ENCODE results near the gene RNF220. TPM values are rescaled to one million over a fixed set of nuclear protein-coding genes. Genes with fewer than 3 reads are reported as not detected.
"Not testable (repeated sequence)": the region's sequence is repeated elsewhere in the genome, so short reads cannot be mapped to it uniquely, and the experiment has no call there.

The RNF220 gene
- total RNA-seq, 1 experiment from 2014 or later = 153 TPM

DNA sequence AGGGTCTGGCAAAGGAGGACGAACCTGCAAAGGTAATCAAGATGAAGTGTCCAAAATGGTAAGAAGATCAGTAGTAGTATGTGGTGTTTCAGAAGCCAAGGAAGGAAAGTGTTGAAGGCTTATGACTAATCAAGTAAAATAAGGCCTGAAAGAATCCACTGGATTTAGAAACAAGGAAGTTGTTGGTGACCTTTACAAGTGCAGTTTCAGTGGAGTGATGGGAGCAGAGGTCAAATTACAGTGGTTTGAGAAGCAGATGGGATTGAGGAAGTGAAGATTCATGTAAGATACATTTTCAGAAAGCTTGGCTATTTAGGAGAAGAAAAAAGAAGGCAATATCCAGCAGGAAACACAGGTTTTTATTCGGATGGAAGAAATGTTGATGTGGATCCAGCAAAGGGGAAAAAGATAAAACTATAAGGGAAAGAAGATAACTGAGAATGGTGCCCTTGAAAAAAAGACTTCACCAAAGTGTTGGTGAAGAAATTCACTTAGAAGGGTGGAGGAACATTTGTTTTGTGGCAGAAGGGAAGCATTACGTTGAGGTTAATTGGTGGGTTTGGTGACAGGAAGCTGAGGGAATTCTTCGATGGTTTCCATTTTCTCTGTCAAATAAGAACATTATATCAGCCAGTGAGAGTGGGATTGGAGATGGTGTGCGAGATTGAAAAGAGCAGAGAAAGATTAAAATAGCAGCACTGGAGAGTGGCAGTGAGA is 271.6 kb downstream of the RNF220 start:
- DNase-seq (ENCODE audit: low read depth) = no peak

DNA sequence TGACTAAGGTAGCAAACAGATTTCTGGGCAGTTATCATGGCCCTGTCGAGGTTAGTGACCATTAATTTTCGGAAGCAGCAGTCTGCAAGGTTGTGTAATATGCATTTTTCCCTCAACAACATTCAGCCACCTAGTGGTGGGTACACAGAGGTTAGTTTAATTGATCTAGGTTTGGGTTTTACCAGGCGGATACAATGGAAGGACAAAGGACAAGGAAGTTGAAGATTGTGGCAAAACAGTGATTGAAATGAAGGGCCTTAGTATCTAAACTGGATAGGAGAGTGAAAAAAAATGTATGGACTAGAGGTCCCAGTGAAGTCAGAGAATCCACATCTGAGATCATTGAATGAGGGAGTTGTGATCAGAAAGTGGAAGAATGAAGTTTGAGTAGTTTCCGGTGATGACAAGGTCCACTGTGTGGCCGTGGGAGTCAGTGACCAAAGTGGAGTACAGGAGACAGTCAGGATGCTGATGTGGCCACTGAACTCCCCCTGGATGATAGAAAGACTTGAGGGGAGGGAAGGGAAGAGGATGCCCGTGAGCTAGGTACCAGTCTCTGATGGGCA is 272.2 kb downstream of the RNF220 start:
- peak; percentile 51 for DNase-seq (ENCODE audit: low read depth)

DNA sequence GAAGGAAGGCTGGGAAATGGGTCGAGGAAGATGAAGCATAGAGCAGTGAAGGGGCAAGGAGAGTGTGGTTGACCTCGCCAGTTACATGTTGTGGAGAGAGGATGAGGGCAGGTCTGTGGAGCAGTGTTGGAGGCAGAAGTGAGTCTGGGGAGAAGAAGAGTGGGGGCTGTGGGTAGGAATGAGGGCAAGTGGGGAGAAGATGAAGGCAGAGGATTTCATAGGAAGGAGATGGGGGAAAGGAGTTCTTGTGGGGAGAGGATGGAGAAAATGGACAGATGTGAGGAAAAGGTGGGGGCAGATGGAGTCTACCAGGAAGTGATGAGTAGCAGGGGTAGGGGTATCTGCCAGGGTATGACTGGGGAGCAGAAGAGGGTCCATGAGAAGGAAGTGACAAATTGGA is 273.1 kb downstream of the RNF220 start:
- DNase-seq (ENCODE audit: low read depth) = no peak

DNA sequence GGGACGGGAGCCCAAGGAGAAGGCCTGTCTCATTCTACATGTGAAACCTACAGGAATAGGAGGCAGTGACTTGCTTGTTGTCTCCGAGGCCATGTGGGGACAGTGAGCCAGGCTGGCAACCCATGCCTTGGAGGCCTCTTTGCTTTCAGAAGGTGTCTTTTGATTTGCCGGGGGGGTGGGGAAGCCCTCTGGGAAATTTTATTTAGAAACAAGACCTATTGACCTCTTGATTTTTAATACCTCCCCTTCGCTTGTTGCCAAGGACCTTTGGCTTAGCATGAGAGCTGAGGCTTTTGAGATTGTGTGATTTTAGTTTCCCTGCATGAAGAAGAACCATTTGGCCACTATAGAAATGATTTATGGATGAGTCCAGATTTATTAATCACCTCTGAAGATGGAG is 273.6 kb downstream of the RNF220 start:
- DNase-seq (ENCODE audit: low read depth) = no peak

DNA sequence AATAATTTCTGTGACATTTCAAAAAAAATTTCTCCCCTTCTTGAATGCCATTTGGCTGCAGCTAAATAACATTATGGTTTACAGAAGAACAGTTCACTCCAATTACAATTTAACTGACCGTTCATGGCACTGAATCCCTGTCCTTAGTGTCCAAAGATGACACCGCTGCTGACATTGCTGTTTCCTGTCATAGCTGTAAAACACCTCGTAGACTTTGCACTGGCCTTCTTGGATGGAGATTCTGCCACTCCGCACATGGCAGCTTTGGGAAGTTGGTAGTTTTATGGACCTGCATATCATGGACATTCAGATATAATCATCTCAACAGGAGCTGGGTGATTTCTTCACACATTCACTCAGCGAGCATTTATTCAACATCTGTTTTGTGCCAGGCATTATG is 274.4 kb downstream of the RNF220 start:
- DNase-seq (ENCODE audit: low read depth) = no peak

DNA sequence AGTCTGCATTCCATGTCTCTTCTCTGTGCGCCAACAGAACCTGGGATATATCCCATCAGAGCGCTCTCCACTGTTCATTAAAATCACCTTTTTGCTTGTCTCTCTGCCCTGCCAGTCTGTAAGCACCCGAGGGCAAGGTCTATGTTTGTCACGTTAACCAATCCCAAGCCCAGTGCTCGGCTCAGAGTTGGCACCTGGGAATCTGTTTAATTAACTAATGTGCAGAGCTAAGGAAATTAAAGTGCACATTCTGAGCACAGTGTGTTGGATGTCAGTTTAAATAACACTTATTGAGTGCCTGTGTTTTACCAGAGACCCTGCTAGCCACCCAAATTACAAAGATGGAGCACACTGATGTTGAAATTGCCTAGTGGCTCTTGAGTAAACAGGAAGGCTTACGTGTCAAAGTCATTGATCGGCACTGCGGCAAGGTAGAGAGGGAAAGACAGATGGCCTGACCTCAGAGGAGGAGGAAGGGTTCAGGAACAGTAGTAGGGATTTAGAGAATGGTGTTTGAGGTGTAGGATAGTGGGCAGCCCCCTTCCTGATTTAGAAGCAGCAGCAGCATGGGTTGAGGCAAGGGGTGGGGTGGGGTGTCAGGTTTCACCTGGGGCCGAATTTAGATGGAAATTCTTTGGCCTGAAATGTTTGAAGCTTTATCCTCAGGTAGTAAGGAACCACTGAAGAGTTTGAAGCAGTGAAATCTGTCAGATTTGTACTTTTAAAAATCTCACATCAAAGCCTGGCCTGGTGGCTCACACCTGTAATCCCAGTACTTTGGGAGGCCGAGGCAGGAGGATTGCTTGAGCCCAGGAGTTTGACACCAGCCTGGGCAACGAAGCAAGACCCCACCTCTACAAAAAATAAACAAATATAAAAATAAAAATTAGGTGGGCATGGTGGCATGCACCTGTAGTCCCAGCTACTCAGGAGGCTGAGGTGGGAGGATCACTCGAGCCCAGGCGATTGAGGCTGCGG is 277.1 kb downstream of the RNF220 start:
- DNase-seq (ENCODE audit: low read depth) = no peak

DNA sequence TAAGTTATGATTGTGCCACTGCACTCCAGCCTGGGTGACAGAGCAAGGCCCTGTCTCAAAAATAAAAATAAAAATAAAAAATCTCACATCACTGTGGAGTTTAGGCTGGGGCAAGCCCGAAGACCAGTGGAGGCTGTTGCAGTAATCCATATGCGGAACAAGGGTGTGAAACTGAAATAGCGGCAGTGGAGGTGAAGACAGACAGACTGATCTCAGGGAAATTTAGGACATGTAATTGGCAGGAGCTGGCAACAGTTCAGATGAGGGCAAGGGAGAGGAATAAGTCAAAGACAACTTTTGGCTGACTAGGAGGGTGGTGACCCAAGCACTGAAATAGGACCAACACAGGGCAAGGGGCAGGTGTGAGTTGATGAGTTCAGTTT is 277.8 kb downstream of the RNF220 start:
- DNase-seq (ENCODE audit: low read depth) = no peak

DNA sequence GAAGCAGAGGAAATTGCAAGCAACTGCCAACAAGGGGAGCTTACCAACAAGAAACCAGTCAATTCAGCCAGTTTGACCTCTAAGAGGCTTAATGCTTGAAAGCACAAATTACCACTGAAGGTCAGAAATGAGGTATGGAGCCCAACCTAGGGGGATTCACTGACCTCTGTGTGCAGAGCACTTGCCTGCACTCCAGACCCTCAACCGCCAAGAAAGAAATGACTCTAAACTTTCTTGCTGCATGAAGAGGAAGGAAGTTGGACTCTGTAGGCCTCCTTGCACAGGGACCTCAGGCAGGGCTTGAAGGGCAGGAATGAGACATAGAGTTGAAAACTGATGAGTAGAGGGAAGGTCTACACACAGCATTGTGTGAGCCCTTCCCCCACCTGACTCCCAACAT is 279.5 kb downstream of the RNF220 start:
- no peak for DNase-seq (ENCODE audit: low read depth)

DNA sequence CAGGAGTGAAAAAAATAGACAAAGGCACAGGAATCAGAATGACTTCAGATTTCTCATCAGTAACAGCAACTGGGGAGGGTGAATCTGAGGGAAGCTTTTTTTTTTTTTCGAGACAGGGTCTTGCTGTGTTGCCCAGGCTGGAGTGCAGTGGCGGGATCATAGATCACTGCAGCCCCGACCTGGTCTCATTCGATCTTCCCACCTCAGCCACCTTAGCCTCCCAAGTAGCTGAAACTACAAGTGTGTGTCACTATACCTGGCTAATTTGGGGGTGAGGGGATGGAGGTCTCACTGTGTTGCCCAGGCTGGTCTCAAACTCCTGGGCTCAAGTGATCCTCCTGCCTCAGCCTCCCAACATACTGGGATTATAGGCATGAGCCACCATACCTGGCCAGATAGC is 280.2 kb downstream of the RNF220 start:
- DNase-seq (ENCODE audit: low read depth) = no peak

DNA sequence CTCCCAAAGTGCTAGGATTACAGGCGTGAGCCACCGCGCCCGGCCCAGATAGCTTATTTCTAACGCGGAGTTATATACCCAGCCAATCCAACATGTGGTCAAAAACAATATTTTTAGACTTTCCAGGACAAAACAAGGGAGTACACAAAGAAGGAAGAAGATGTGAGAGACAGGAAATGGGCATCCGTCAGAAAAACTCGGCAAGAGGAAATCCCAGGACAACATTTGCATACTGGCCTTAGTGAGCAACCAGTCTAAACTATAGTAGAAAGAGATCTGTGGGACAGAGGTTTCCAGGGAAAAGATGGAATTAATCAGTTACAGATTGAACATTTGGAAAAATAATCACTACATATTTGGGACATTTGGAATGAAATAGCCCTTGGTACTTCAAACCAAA is 280.8 kb downstream of the RNF220 start:
- no peak for DNase-seq (ENCODE audit: low read depth)

DNA sequence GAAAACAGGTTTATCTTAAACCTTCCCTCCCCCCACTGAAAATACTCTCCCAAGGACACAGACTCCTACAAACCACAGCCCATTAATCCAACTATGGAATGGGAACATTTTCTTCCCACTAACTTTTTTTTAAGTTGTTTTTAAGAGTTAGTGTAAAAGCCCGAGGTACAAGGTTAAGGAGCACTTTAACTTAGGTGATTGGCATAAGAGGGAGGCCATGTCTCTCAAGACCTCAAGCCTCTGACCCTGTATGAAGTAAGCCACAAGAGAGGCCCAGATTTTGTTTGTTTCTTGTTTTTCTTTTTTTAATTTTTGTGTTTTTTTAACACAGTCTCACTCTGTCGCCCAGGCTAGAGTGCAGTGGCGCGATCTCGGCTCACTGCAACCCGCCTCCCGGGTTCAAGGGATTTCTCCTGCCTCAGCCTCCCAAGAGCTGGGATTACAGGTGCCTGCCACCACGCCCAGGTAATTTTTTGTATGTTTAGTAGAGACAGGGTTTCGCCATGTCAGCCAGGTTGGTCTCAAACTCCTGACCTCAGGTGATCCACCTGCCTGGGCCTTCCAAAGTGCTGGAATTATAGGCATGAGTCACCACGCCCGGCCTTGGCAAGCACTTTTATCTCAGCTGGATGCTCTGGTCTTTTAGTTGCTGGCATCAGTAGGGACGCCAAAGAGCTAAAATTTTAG is 283.8 kb downstream of the RNF220 start:
- DNase-seq (ENCODE audit: low read depth) = no peak

DNA sequence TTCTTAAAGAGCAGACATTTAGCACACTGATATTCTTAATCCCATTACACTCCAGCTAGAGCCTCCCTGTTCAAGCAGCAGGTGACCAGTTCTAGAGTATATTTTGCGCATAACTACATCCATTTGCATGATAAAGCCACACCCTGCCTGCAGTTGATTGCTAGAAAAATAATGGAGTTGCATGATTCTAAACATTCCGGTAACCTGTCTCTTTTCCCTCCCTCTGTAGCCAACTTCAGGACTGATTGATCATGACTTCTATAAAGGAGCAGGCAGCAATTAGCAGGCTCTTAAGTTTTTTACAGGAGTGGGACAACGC is 284.4 kb downstream of the RNF220 start:
- no peak for DNase-seq (ENCODE audit: low read depth)

DNA sequence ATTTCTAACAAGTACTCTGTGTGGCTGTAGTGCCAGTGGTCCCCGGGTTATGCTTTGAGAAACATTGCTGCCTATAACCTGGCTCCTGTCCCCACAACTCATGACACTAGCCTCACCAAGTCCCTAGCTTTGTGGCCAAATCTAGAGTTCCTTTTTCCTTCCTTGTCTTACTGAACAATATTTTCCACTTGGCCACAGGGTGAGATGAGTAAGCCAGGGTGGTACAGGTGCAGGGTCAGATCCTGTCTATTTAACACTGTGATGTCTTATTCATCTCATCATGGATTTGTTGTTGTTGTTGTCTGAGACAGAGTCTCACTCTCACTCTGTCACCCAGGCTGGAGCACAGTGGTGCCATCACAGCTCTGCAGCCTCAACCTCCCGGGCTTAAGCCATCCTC is 288.1 kb downstream of the RNF220 start:
- DNase-seq (ENCODE audit: low read depth) = no peak

DNA sequence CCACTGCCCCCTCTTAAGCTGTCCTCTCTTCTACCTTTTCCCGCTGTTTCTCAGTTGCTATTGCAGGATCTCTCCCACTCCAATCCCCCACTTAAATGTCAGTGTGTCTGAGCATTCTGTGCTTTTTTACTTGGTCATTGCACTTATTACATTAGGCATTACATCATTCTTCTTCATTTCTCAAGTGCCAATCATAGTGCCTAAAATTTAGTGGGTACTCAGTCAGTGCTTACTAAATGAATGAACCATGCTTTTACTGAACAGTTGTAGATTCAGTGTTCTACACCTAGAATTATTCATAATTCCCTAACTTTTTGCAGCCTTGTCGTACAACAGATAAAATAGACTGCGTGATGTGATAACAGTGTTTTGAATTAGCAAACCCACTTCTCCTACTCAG is 288.8 kb downstream of the RNF220 start:
- no peak for DNase-seq (ENCODE audit: low read depth)

DNA sequence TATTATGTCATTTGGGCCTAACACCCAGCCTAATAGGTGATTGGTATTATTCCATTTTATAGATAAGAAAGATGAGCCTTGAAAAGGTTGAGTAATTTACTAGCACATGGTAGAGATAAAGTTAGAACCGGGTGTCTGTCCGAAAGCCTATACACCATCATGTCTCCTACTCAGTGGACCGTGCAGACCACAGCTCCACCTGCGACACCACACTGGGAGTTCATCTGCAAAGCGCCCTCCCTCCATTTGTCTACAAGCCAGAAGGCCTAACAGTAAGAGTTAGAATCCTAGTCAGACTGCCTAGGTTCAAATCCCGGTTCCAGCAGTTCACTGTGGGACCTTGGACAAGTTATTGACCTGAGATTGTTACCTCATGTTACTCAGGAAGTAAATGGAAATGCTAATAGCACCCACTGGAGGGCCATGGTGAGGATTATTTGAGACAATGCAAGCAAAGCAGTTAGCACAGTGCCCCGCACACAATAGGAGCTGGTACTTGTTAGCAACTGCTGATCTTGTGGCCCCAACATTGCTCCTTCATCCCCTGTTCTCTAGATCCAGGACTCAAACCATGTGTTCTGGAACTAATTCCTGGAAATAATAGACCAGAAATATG is 289.9 kb downstream of the RNF220 start:
- DNase-seq (ENCODE audit: low read depth) = no peak

DNA sequence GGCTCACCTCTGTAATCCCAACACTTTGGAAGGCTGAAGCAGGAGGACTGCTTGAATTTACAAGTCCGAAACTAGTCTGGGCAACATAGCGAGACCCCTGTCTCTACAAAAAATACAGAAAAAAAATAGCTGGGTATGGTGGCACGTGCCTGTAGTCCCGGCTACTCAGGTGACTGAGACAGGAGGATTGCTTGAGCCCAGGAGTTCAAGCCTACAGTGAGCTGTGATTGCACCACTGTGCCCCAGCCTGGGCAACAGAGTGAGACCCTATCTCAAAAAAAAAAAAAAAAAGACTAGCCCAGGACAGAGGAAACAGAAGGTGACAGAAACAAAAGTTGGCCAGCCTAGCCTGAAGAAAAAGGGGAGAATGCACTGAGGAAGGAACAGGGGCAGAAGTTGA is 290.6 kb downstream of the RNF220 start:
- no peak for DNase-seq (ENCODE audit: low read depth)

DNA sequence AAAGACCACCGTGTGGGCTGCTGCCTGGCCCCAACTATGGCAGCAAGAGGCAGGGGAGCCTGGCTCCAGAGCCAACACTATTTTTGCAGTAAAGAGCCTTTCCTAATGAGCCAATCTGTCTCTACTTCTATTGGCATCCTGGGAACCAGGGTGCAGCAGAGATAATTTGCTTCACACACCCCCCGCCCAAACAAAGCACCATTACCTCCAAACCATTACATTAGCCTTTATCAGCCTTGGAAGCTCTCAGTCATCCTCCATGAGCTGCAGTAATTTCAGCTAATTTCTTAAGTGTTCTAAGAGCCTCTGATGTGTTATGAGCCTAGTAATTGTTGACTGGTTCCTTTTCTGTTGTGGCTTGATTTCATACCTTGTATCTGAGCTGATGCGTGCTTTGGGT is 291.0 kb downstream of the RNF220 start:
- DNase-seq (ENCODE audit: low read depth) = no peak

DNA sequence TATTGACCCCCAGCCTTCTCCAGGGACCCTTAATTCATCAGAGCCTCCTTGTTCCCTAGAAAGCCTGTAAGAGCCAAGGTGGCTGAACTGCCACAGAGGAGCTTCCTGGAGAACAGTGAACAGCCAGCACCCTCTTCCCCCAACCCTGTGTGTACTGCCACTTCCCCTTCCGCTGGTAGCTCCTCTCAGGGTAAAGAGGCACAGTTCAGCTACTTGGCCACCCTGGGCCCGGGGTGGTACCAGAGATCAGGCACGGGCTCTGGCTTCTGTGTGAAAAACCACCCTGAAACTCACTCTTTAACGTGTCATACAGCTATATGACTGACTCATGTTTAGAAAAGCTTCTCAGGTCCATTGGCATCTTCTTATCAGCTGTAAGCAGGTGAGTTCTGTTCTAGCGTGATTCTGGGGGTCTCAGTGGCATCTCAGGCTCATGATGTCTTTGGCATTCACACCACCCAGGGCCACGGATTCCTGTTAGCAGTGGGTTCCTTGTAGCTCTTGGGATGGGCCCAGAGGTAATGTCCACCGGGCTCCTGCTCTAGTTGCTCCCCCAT is 291.8 kb downstream of the RNF220 start:
- DNase-seq (ENCODE audit: low read depth) = no peak

DNA sequence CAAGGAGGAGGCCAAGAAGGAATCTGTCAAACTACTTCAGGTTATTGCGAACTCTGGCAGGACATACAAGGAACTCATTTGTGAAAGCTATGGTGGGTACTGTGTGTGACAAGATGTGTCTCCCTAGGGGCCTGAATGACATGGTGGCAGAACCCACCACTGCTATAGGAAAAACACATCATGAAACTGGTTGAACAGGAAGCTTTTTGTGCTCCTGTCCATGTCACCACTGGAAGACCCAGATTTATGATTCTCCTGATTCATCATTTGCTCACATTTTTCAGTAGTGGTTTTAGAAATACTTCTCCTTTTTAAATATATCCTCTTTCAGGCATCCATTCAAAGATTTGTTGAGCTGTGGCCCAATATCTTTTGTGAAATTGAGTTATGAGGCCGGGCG is 293.1 kb downstream of the RNF220 start:
- DNase-seq (ENCODE audit: low read depth) = no peak

DNA sequence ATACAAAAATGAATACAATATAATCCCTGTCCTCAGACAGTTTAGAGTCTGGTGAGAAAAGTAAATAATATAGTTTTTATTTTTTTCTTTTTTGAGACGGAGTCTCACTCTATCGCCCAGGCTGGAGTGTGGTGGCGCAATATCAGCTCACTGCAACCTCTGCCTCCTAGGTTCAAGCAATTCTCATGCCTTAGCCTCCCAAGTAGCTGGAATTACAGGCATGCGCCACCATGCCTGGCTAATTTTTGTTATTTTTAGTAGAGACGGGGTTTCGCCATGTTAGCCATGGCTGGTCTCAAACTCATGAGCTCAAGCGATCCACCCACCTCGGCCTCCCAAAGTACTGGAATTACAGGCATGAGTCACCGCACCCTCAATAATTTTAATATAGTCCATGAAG is 294.3 kb downstream of the RNF220 start:
- not testable (repeated sequence) for DNase-seq (ENCODE audit: low read depth)

DNA sequence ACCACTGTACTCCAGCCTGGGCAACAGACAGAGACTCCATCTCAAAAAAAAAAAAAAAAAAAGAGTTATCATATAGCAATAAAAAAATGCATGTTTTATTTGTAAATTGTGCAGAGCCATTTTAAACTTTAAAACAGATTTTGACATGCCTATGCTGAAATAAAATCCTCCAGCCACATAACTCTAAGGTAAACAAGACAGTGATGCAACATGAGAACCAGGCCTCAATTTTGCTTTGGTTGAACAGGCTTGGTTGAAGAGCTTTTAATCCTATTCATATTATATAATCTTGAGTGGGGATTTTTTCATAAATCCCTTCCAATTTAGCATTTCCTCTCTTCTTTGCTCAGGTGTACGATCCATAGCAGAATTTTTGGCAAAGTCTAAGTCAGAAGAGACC is 295.5 kb downstream of the RNF220 start:
- no peak for DNase-seq (ENCODE audit: low read depth)

DNA sequence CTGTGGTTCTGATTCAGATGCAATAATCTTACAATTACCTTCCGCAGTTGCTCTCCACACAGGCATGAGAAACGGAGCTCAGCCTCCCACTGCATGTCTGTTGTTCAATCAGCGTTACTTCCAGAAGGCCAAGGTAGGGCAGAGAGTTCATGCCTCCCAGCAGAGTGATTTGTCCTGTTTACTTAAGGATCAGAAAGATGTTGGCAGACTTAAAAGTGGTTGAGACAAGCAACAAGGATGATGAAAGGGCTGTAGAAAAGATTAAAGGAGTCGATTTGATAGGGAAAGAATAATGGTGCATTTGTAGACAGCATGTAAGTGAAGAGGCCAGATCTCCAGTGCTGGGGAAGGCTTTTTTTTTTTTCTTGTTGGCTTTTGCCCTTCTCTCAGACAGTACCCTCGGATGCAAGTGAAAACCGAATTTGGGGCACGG is 296.1 kb downstream of the RNF220 start:
- no peak for DNase-seq (ENCODE audit: low read depth)
